Lower leg skin (tissue), 4 donors: Measurements from ENCODE around the gene CENPX. TPM values are rescaled to one million over a fixed set of nuclear protein-coding genes. Genes with fewer than 3 reads are reported as not detected.

Experiments used
- DNase-seq, 2 donors: peaks; one replicate each; pipeline ENCODE4 v3.0.0-alpha.2; 2019; ENCODE audit warnings: low spot score in 2 of 2
- H3K4me3 ChIP-seq: fragments of 200-600 bp; sonication (generic); 2 replicates; pipeline ENCODE4 v1.5.1; 2017; ENCODE audit warnings: mild to moderate bottlenecking, low read depth; ENCODE audit not compliant: poor library complexity, severe bottlenecking
- POLR2A ChIP-seq, 2 donors: fragments of 450-650 bp; IDR thresholded peaks; one replicate each; pipeline ENCODE4 v1.6.1; 2016 to 2017; ENCODE audit warnings: antibody characterized with exemption in 2 of 2, mild to moderate bottlenecking in 1 of 2, moderate library complexity in 1 of 2
- WGBS, 2 donors: methylation state at CpG; one replicate each; pipeline ENCODE4 v1.1.5; 2018; 5-methylcytosine and 5-hydroxymethylcytosine counted together
- intact Hi-C: fragments of 100-400 bp; cut with DNase I; formaldehyde crosslinking; loops from one replicate; pipeline ENCODE4 v1.15.0; 2023; ENCODE audit warnings: low total_unique reads
- total RNA-seq, 4 donors: library from RNA; depleted of rRNA; stranded (reverse); fragments of >200 nt; gene quantifications; one replicate each; pipeline ENCODE4 v1.1.0, GENCODE V29; 2016
- TF ChIP-seq, protein P1 (sequence below), 3 donors: fragments of 450-650 bp; IDR thresholded peaks; one replicate each; pipeline ENCODE4 v1.5.1; 2016; ENCODE audit warnings: antibody characterized with exemption in 3 of 3, mild to moderate bottlenecking in 3 of 3, moderate library complexity in 2 of 3

Gene CENPX
- total RNA-seq, 4 donors from 2014 or later = 64.8 to 79.7 (median 71.2) TPM

DNA sequence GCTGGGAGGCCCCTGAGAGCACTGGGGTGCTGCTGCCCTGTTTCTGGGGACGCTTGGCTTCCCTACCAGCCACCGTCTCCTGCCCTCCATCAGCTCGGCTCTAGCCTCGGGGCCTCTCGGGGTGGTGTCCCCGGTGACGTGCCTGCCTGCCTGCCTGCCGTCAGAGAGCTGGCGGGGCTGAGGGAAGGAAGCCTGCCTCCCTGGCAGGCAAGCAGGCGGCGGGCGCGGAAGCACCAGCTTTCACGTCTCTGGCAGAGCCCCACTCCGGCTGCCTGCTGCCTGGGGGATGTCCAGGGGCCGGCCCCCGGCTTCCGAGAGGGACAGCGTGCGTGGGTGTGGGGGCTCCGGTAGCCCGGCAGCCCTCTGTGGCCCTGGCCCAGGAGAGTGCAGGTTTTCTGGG, 9.3 kb downstream of the CENPX start:
- TF ChIP-seq, protein P1, sequence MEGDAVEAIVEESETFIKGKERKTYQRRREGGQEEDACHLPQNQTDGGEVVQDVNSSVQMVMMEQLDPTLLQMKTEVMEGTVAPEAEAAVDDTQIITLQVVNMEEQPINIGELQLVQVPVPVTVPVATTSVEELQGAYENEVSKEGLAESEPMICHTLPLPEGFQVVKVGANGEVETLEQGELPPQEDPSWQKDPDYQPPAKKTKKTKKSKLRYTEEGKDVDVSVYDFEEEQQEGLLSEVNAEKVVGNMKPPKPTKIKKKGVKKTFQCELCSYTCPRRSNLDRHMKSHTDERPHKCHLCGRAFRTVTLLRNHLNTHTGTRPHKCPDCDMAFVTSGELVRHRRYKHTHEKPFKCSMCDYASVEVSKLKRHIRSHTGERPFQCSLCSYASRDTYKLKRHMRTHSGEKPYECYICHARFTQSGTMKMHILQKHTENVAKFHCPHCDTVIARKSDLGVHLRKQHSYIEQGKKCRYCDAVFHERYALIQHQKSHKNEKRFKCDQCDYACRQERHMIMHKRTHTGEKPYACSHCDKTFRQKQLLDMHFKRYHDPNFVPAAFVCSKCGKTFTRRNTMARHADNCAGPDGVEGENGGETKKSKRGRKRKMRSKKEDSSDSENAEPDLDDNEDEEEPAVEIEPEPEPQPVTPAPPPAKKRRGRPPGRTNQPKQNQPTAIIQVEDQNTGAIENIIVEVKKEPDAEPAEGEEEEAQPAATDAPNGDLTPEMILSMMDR (IDR thresholded peaks at IDR 0.05) = no peak
- no peak for TF ChIP-seq POLR2A (IDR thresholded peaks at IDR 0.05)
- no peak for DNase-seq
- H3K4me3 ChIP-seq = no peak overlapping the region
- WGBS, 2 donors = 44 to 49% methylated on average over 12 to 21 of the region's 22 CpGs
- intact Hi-C loops = no loop called here

DNA sequence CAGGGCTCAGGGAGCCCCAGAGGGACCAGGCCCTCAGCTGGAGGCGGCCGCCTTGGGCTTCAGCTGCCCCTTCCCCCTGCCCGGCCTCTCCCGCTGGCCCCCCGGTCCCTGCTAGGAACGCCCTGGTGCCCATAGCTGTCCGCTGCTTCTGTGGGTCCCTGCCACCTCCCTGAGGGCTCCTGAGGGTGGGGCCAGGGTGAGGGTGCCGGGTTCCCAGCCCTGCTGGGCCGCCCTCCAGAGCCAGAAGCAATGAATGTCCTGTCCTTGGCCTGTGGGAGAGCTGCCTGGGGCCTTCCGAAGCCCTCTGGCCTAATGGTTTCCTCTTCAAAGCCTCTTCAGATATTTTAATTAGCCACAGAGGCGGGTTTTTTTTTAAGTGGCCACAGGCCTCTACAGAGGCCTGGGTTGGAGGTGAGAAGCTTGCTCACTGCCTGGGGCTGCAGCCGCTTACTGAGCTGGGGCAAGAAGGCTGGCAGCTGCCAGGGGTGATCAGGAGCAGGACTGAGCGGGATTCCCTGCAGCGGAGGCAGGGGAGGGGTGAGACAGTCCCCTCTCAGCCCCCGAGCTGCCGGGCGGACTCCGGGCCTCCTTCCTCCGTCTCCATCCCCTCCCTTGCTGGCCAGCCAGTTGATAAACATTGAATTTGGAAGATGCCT, 9.9 kb downstream of the CENPX start:
- 56 to 83% methylated on average over 12 to 17 of the region's 19 CpGs for WGBS, 2 donors
- TF ChIP-seq, protein P1 (IDR thresholded peaks at IDR 0.05) = no peak
- no peak for TF ChIP-seq POLR2A (IDR thresholded peaks at IDR 0.05)
- no peak for DNase-seq
- no peak overlapping the region for H3K4me3 ChIP-seq
- intact Hi-C loops = no loop called here

DNA sequence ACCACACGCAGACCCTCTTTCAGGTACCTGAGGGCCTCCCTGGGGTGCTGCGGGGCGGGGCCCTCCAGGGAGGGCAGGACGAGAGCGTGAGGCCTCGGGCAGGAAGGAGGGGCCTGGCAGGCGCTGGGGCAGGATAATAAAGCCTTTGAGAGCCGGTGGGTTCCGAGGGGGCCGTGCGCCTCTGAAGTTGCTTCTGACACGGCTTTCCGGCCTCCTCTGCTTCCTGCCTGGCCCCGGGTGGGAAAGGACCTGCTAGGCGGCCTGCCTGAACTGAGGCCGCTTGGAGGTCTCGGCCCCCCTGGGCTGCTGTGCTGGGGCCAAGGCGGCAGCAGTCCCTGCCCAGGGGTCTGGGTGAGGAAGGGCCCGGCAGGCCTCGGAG, 10.4 kb downstream of the CENPX start:
- DNase-seq = no peak
- 75 to 77% methylated on average over 9 to 20 of the region's 20 CpGs for WGBS, 2 donors
- H3K4me3 ChIP-seq = no peak overlapping the region
- intact Hi-C loops = no loop called here
- no peak for TF ChIP-seq POLR2A (IDR thresholded peaks at IDR 0.05)
- TF ChIP-seq, protein P1 (IDR thresholded peaks at IDR 0.05) = no peak

DNA sequence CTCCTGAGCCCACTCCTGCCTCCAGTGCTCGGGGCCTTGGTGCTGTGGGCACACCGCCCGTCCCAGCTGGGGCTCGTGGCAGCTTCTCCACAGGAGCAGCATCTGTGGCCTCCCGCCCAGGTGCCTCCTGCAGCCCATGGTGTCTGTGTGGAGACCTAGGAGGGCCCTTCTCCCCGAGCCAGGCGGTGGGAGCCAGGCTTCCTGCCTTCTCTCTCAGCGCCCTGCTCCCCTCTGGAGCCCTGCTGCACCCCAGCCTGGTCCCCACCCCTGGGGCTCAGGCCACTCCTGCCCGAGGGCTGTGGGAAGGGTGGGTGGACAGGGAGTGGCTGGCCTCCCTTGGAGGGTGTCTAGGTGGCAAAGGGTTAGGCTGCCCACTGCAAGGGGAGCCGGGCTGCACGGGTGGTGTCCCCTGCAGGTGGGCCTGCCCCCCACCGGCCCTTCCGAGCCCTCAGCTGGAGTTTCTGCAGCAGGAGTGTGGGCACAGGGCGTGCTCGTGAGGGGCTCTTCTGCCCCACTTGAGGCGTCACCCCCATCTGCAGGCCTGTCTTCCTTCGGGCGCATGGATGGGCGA, 11.0 kb downstream of the CENPX start:
- intact Hi-C loops = no loop called here
- 93 to 94% methylated on average over 15 to 19 of the region's 19 CpGs for WGBS, 2 donors
- TF ChIP-seq, protein P1 (IDR thresholded peaks at IDR 0.05) = no peak
- no peak for TF ChIP-seq POLR2A (IDR thresholded peaks at IDR 0.05)
- DNase-seq = no peak
- no peak overlapping the region for H3K4me3 ChIP-seq

DNA sequence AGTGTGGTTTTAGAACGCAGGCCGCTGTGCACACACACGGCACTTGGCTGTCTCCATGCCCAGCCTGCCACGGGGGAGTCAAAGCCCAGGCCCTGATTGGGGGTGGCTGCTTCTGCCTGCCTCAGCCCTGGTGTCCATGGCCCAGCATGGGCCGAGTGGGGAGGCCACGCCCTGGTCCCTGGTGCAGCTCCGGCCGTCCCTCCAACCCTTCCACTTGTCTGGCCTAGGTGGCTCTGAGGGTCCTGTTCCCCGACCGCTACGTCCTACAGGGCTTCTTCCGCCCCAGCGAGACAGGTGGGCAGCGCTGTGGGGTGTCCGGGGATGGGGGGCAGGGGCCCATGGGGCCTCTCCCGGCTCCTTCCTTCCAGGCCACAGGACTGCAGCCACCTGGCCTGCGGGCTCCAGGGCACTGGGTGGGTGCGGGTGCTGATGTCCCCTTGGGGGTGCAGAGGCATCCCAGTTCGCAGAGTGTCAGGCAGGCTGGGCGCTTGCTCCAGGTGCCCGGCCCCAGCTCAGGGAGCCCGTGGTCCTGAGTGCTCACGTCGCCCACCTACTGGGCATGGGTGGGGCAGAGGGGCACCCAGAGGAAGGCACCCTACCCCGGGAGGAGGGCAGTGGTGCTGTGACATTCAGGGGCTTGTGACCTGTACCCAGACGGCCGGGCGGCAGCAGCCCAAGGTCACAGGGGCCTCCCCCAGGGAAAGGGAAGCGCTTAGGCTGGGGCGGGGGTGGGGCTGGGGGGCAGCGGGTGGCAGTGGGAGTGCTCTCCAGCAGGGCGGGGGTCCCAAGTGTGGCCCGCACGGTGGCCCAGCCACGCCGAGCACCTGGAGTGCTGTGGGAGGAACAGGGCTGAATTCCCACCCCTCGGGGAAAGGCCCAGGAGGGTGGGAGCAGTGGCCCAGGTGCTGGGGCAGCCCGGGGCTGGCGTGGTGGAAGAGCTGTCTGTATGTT, 11.8 kb downstream of the CENPX start:
- WGBS, 2 donors = 92% methylated on average over 21 to 35 of the region's 39 CpGs
- no peak overlapping the region for H3K4me3 ChIP-seq
- intact Hi-C loops = no loop called here
- TF ChIP-seq, protein P1 (IDR thresholded peaks at IDR 0.05) = no peak
- TF ChIP-seq POLR2A (IDR thresholded peaks at IDR 0.05) = no peak
- DNase-seq = no peak
